CD4-positive, alpha-beta T cell treated with Interleukin-15 for 4 hours (primary cell): ENCODE data around the gene PGM5.

Source experiments
- DNase-seq: peaks from one replicate; pipeline ENCODE4 v3.0.0-alpha.2; 2020; ENCODE audit warnings: low spot score

PGM5 gene

DNA sequence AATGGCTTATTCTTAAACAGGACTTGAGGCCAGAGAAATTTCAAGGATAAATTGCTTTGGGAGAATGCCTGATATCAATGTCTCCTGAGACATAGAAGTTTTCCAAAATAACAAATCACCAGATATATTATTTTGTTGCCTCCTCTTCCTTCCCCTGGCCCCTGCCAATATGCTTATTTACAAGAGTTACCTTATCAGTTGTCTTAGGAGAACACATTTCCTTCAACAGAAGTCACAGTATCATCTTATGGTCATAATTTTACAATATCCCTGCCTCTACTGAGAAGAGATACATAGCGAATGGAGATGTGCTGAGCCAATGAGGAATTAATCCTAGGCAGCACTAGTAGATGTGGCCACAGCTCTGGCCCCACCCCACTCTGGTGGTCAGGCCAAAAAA, 141.2 kb downstream of the PGM5 start:
- DNase-seq, result no peak

DNA sequence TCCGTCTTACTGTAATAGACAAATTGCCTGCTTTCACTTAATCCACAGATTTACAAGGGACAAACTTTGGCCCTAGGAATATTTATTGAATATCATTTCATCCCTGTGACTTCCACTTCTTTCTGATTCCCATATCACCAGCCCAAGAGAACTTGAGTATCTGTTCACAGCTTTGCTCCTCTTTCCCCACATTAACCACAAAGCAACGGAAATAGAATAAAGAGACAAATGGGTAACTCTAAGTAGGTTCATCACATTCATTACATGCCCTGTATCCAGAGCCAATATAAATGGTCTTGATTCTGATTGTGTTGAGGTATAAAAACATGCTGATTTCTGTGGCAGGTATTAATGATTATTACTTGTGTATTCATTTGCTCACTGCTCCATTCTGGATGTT, 142.4 kb downstream of the PGM5 start:
- no peak for DNase-seq

DNA sequence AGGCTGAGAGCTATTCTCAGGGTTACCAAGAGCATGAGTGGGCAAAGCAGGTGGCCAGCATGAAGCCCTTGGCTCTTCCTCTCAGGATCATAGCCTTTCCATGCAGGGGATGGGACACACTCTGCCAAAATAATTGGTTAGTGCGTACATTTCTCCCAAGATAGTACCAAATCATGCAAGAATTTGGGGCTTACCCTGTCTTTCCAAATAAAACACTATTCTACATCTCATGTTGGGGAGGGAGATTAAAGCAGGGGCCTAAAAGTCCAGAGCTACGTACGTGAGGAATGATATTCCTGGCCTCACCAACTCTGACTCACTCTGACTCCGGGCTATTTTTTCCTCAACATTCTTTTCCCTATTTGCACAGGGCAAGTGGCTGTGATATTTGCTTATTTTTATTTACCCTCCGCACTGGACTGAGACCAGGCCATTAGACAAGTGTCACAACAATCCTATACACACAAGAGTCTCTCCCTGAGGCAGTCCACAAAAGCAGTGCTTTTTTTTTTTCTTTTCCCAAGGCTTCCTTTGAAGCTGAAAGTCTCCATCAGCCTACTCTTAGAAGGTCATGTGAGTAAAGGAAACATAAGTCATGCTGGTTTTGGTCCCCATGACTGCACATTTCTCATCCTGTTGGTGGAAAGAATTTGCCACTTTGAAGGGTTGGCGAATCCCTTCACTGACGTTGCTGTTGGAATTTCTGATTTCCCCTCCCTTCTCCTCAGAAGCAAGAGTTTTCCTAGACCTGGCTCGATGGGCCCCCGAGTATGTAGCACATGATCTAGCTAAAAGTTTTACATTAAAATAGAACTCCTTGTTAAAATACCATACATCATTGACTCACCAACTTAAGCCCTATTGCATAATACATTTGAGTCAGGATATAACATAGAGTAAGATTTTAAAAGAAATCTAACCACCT, 144.3 kb downstream of the PGM5 start:
- DNase-seq, result no peak

DNA sequence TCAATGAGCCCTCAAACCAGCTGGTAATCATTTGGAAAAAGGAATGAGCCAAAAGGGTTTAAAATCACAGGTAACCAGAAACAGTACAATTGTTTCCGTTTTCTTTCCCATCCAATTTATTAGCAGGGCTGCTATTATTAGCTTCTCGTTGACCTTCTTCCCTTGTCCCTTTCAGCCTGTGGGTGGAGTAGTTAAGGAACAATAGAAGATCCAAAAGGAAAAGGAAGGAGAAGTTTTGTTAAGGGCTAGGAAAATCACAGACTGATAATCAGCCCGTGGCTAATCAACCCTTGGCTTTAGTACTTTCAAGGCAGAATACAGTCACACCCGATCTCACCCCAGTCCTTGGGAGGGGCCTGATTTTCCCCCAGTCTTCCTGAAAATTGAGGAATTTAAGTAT, 145.9 kb downstream of the PGM5 start:
- DNase-seq, result no peak

DNA sequence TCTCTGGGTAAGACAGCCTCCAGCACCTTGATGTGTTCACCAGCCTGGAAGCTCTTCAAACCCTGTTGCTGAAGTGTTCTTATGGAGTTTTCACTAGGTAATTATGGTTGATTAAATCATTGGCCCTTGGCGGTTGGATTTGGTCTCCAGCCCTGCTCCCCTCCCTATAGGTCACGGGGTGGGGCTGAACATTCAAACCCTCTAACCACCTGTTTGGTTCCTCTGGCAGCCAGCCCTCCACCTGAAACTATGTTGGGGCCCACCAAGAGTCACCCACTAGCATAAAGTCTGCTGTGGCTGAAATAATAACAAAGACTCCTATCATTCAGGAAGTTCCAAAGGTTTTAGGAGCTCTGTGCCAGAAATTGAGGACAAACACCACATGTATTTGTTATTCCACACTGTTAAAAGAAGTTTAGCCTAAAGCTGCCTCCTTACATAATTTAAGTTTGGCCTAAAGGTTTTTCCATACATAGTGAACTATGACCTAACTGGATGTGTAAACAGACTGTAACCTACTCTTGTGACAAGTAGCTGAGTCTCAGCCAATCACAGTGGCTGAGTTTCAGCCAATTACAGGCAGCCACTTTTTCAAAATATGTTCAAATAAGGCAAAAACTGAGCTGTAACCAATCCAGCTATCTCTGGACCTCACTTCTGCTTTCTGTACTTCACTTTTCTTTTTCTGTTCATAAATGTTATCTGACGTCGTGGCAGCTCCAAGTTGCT, 149.4 kb downstream of the PGM5 start:
- DNase-seq, result no peak

DNA sequence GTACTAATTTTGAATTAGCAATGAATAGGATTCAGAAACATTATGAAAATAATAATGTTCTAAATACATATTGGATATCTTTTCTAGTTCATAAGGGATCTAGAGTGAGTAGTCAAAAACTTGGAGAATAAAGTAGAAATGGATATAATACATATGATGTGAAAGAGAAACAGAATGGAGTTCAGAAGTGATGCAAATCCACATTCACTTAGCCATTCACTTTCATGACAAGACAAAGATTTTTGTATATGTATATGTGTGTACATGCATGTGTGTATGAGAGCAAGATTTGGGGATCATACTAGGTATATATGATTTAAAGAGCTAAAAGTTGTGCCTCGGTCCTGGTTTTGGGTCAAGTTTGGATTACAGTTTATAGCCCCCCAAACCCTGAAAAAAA, 150.1 kb downstream of the PGM5 start:
- no peak for DNase-seq

DNA sequence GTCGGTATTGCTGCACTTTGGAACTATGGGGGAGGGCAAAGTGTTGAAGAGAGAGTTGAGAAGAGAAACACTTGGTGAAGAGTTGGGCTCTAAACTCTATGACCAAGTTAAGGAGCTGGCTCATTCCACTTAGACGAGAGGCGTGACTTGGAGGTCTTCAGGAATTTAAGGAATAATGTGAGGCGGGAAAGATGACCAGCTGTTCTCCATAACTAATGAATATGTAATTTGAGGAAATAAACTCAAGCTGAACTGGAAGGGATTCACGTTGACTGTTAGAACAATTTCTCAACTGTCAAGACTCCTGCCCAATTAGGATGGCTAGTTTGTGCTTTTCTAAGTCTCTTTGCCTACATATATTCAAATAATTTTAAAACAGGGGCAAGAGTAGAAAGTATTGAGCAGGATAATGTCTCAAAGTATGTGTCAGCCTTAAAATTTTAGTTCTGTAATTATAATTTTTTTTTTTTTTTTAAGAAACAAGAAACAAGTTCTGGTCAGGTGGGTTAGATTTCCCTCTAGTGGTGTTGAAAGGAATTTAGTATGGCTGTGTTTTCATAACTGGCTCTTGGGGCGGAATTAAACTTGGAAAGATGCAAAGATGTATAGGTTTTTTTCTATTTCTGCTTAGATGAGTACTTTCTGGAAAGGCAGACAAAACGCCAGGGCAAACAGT, 150.9 kb downstream of the PGM5 start:
- no peak for DNase-seq

DNA sequence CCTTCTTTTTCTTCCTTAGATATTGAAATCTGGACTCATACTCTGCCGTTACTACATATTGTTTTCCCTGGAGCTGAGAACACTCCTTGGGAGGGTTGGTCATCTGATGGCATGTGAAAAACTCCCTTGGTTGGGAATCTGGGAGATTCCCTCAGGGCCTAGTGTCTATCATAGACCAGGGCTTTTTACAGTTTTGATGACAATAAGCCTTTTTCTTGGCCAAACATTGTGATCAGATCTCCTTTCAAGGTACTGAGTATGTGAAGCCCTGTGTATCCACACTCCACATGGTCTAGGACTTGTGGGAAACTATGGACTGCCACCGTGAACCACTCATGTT, 151.4 kb downstream of the PGM5 start:
- no peak for DNase-seq

DNA sequence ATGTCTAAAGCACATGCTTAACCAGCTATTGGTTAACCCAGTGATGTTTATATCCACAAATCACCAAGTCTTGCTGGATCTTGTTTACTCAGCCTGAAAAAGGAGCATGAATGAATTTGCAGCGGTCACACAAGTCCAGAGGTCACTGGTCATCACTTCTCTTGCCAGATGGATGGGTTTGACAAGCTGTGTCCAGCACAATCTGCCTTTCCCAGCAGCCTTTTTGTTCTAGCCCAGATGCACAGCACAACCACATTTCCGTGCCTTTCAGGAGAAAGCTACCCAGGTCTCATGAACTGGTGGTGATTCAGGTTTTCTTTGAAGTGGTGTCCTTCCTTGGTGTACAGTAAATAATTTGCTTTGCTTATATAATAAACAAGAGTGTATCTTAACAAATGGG, 152.1 kb downstream of the PGM5 start:
- no peak for DNase-seq

DNA sequence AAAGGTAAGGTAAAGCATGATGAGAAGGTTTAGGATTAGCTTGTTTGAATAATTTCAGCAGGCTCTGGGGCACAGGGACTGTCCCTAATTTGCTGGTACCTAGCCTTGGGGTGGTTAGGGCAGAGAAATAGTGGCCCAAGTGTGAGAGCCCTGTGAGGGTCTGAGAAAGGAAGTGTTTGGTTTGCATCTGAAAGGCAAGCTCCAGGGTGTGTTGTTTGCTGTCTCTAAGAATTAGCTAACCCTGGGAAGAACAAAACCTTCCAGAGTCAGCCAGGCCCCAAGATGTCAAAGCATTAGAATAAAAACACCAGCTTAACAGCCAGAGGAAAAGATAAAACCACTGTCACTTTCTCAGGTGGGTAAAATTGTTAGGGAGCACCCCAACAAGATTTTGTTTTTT, 153.3 kb downstream of the PGM5 start:
- DNase-seq, result no peak

DNA sequence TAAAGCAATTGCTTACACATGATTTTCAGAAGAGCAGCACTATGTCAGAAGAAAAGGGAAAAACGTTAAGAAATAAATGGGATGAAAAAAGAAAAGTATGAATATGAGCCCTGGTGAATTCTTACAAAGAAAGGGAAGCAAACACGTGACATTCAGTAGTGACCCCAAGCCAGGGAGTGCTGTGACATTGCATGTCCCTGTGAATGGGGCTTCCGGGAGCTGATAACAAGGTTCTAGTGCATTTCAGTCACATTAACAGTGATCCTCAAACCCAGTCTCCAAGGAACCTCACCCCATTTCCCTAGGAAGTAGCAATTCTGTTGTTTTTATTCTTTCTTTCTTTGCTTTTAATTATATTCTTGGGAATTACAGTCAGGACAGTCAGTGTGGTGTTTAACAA, 157.0 kb downstream of the PGM5 start:
- no peak for DNase-seq

DNA sequence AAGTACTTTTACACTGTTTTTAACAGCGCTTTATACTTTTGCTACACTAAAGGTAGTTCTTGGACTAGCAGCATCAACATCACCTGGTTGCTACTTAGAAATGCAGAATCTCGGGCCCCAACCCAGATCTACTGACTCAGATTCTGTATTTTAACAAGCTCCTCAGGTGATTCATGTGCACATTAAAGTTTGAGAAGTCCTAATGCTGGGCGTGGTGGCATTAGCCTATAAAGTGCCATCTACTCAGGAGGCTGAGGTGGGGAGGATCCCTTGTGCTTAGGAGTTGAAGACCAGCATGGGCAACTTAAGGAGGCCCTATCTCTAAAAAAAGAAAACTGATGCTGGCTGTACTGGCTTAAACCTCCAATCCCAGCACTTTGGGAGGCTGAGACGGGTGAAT, 157.6 kb downstream of the PGM5 start:
- DNase-seq, result no peak

DNA sequence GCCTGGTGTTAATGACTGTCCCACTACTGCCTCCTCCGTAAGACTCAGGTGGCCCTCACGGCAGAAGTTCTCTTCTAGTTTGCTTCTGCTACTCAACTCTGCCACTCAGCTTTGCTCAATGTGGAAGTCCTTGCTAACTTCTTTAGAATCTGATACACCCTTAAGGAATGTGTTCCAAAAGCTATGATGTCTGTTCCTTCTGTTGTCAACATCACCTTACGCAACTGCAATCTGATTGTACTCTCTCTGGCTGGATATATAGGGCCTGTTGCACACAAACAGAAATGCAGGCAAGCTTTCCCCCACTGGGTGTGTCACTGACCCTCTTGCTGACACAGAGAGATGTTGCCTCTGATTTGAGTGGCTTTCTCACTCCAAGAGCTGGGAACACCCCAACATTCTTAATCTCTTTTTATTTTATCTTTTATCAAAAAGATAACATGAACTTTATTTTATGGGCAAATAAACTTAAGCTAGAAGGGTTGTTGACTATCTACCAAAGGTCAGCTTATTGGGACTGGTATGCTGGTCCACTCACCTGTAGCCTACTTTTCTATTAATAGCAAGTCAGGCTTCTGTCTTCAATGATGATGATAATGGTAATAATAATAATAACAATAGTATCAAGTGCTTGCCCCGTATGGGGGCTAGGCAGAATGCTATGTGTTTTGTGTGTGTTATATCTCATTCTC, 159.1 kb downstream of the PGM5 start:
- no peak for DNase-seq

DNA sequence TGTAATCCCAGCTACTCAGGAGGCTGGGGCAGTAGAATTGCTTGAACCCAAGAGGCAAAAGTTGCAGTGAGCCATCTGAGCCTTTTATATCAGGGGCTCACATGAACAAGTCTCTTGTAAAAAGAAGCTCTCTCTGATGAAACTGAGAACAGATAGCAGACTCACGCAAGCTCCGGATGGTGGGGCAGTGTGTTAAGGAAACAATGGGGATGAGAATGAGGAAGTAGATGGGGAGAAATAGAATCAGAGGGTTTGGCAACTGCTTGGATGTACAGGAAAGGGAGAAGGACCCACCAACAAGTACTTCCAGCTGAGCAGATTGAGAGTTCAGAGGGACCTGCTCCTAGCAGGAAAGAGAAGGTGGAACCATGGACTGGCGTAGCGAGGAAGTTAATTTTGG, 165.7 kb downstream of the PGM5 start:
- DNase-seq, result no peak

DNA sequence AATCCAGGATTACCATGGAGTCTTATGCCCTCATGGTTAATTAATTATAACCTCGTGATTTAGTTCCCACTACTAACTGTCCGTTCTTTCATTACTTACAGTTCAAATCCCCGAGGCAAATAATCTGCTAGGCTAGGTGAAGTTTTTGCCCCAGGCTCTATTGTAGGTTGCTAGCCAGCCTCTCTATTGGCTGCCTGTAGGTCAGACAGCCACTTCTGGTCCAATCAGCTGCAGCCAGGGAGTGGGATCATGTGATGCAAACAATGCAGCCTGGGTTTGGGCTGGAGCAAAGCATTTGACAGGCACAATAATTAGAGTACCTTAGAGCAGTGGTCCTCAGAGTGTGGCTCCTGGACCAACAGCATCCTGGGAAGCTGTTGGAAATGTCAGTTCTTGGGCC, 166.5 kb downstream of the PGM5 start:
- no peak for DNase-seq

DNA sequence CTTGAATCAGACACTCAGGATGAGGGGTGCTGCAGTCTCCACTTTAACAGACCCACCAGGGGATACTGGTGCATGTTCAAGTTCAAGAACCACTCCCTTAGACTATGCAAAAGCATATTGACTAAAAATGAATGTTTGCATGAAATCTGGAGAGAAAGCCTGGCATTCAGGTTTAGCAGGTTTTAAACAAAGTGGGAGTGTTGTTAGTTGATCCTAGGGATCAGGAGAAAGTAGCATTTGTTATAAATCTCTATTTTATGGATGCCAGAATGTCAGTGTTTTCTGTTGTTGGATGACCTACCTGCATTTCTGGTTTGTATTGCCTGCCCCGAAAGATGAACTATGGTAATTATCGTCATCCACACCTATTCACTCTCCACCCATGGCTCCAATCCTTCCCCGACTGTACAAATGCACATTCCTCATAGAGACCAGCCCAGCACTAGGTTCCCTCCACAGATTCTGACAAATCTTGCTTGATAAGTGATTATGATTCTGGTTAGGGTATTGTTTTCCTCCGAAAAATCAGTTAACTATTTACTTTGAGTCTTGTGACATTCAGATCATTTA, 167.0 kb downstream of the PGM5 start:
- DNase-seq, result no peak

DNA sequence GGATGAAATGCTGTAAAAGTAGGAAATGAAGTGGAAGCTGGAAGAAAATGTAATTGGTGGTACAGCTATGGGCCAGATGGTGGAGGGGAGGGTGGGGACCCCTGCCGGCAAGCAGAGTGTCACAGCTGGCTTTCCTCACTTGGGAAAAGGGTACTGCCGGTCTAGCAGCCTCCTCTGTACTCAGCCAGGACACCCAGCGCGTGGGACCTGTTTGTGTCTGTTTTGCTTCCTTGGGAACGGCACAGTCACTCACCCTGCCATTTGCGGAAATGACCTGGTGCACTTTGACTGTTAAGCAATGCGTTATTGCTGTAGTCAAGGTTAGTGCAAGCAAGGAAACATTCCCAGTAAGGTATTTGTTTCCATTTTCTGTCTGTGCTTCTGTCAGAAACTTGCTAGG, 174.2 kb downstream of the PGM5 start:
- DNase-seq, result no peak

DNA sequence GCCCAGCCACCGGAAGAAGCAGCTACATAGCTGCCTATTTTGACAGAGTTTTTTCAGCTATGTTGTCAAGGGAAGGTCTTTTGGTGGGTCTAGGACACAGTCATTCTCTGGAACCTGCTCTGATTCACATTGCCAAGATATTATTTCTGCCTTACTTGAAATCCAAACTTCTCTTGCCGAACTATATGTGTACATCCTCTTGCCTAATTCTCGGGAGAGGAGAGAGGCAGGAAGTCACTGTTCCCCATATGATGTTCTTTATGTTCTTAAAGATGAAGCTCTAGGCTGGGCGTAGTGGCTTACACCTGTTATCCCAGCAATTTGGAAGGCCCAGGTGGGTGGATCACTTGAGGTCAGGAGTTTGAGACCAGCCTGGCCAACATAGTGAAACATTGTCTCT, 175.7 kb downstream of the PGM5 start:
- no peak for DNase-seq

DNA sequence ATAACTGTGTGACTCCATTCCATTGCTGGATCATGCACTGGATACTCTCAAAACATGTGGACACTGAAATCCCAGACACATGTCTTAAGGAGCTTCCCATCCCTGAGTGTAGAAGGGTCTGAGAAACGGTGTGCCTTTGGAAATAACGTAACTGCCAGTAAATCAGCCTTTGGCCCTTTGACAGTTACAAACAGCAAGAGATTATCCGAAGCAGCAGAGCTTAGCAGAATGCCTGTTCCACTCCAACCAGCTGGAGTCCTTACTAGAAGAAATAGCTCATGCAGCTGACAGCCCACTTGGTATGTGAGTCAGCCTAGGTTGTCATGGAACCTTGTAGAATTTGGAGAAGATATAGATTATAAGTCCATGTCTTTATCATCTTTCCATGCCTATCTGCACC, 177.3 kb downstream of the PGM5 start:
- DNase-seq, result no peak

DNA sequence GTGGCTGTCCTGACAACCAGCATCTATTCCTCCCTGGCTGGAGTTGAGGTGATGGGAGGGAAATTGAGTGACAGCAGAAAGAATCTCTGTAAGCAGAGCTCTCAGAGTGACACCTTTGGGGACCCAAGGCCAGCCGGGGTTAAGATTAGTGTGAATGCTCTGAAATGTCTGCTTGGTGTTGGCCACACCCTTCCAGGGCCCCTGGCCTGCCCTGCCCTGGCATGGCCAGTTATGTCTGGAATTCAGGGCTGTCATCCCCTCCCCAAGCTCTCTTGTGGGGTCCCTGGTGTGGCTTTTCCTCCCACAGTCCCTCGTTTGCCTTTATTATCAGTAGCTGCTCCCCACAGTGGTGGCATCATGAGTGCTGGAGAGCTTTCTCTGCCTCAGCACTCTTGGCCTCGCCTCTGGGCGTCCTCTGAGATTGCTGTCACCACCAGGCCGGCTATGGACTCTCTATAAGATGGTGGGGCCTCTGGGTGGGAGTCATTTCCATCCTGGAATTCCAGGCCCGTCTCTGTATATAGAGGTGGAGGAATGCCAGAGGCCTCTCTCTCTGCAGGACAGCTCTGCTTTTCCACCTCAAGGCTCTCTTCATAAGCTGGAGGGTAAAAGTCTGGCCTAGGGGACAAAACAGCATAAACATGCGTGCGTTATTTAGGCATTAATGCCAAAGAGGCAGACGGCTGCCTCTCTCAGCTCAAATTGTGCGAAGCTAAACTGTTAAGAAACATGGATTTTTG, 180.6 kb downstream of the PGM5 start:
- DNase-seq, result no peak

DNA sequence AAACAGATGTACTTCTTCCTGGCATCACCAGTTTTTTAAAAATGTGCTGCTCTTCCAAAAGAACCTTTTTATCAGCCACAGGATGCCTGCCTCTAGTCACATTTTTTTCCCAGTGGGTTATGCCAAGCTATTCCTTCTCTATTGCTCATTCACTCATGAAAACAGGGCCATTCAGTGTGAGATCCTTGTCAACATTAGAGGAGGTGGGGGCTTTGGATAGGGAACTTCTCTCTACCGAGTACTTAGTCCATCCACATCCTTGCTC, 181.1 kb downstream of the PGM5 start:
- no peak for DNase-seq

DNA sequence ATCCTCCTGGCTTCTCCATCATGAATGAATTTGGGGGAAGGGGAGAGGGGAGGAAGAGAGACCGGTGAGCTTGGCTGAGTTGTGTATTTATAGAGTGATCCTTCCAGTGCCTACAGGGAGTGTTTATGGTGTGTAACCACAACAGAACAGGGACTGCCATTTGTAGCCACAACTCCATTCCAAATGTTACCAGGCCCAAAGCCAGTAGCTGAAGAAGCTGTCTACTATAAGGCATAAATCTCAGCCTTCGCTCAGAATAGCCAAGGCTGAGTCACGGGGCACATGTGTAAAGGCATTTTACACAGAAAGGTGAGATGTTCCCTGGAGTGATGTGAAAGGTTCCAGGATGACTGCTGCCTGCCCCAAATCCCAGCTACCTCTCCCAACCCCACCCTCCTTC, 181.8 kb downstream of the PGM5 start:
- no peak for DNase-seq
